ENCODE measurements around the gene BYSL. TPM values are rescaled to one million over a fixed set of nuclear protein-coding genes. Genes with fewer than 3 reads are reported as not detected.

The BYSL gene
- total and polyA plus RNA-seq, 9 of the 15 experiments (the other 6 are each of a cell fraction or from before 2014, with no cell fraction given) = 22.2 to 92.3 (median 53.4) TPM

DNA sequence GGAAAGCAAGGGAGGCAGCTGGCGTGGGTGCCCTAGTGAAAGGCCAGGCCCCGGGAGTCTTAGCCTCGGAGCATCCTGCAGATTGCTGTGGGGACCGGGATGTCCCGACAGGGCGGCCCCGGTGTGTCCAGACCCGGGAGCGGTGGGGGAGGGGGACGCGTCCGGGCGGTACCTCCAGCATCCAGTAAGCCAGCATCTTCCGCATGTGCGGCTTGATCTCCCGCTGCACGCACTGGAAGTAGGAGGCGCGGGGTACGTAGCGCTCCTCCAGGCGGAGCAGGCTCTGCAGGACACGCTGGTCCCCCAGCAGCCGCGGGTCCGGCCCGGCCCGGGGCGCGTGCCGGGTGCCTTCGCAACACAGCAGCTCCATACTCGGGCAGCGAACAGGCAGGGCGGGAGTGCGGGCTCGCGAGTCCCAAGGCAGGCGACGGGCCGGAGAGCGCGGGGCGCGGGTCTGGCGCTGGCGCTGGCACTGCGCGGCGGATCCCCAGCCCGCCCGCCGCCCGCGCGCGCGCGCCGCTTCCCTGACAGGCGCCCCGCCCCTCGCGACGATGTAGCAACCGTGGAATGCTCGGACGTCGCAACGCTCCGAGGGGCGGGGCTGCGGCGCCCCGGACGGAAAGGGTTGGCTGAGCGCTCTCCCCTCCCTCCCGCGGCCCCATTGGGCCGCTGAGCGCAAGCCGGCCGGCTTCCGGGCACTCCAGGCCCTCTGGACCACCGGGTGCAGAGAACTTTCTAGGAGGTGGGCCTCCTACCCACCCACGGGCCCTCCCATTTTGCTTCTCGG lies 20.2 kb downstream of the BYSL start, which contains the start of gene CCND3 (continued):
- 0 out of 2 replicates have a peak, but pooled peaks have one; percentile 23 for TF ChIP-seq ZNF830 (CRISPR knock-in tag; IDR thresholded peaks at IDR 0.05)
- 0 out of 2 replicates have a peak, but pooled peaks have one; percentile 24 for TF ChIP-seq ZEB2 (IDR thresholded peaks at IDR 0.05)
- TF ChIP-seq FUS (optimal IDR thresholded peaks at IDR 0.05; ENCODE audit: low read depth, low read length) = no peak
- no peak for TF ChIP-seq ZNF121 (CRISPR knock-in tag; conservative IDR thresholded peaks at IDR 0.05)
- TF ChIP-seq ZNF12 (CRISPR knock-in tag; IDR thresholded peaks at IDR 0.05) = peak; percentile 58
- TF ChIP-seq, protein P1, sequence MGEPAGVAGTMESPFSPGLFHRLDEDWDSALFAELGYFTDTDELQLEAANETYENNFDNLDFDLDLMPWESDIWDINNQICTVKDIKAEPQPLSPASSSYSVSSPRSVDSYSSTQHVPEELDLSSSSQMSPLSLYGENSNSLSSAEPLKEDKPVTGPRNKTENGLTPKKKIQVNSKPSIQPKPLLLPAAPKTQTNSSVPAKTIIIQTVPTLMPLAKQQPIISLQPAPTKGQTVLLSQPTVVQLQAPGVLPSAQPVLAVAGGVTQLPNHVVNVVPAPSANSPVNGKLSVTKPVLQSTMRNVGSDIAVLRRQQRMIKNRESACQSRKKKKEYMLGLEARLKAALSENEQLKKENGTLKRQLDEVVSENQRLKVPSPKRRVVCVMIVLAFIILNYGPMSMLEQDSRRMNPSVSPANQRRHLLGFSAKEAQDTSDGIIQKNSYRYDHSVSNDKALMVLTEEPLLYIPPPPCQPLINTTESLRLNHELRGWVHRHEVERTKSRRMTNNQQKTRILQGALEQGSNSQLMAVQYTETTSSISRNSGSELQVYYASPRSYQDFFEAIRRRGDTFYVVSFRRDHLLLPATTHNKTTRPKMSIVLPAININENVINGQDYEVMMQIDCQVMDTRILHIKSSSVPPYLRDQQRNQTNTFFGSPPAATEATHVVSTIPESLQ (CRISPR knock-in tag; IDR thresholded peaks at IDR 0.05) = peak; percentile 75; the same call in 1 of the 2 replicates
- peak in 1 of 2 experiments; percentile 80; a peak in 2 of 4 replicates for TF ChIP-seq HDAC1 (IDR thresholded peaks at IDR 0.05)
- 0 out of 2 replicates have a peak, but pooled peaks have one; percentile 49 for TF ChIP-seq SLC30A9 (CRISPR knock-in tag; IDR thresholded peaks at IDR 0.05)
- peak; percentile 75 for TF ChIP-seq POLR2G (IDR thresholded peaks at IDR 0.05; ENCODE audit: low read depth, low read length)
- no peak for TF ChIP-seq ELF4 (CRISPR knock-in tag; IDR thresholded peaks at IDR 0.05)
- TF ChIP-seq YY1 (IDR thresholded peaks at IDR 0.05; ENCODE audit: borderline replicate concordance in 1 of 3, control insufficient read depth in 1 of 3, extremely low read depth in 1 of 3, insufficient read depth in 3 of 3, insufficient read length in 1 of 3, insufficient replicate concordance in 2 of 3, low read depth in 1 of 3, low read length in 2 of 3) = peak in 1 of 3 experiments; percentile 25
- TF ChIP-seq UBTF (IDR thresholded peaks at IDR 0.05; ENCODE audit: borderline replicate concordance in 1 of 2, low read depth in 2 of 2, low read length in 2 of 2) = no peak; a peak in 1 of 4 replicates
- TF ChIP-seq ZNF57 (CRISPR knock-in tag; IDR thresholded peaks at IDR 0.05) = 0 out of 2 replicates have a peak, but pooled peaks have one; percentile 50
- TF ChIP-seq XRCC5 (IDR thresholded peaks at IDR 0.05; ENCODE audit: low read depth, low read length) = 0 out of 2 replicates have a peak, but pooled peaks have one; percentile 10
- TF ChIP-seq BHLHE40 (IDR thresholded peaks at IDR 0.05; ENCODE audit: low read length) = peak; percentile 31; the same call in 1 of the 2 replicates
- TF ChIP-seq, protein P2, sequence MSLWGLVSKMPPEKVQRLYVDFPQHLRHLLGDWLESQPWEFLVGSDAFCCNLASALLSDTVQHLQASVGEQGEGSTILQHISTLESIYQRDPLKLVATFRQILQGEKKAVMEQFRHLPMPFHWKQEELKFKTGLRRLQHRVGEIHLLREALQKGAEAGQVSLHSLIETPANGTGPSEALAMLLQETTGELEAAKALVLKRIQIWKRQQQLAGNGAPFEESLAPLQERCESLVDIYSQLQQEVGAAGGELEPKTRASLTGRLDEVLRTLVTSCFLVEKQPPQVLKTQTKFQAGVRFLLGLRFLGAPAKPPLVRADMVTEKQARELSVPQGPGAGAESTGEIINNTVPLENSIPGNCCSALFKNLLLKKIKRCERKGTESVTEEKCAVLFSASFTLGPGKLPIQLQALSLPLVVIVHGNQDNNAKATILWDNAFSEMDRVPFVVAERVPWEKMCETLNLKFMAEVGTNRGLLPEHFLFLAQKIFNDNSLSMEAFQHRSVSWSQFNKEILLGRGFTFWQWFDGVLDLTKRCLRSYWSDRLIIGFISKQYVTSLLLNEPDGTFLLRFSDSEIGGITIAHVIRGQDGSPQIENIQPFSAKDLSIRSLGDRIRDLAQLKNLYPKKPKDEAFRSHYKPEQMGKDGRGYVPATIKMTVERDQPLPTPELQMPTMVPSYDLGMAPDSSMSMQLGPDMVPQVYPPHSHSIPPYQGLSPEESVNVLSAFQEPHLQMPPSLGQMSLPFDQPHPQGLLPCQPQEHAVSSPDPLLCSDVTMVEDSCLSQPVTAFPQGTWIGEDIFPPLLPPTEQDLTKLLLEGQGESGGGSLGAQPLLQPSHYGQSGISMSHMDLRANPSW (CRISPR knock-in tag; IDR thresholded peaks at IDR 0.05) = peak; percentile 30; the same call in 1 of the 2 replicates
- TF ChIP-seq, protein P3, sequence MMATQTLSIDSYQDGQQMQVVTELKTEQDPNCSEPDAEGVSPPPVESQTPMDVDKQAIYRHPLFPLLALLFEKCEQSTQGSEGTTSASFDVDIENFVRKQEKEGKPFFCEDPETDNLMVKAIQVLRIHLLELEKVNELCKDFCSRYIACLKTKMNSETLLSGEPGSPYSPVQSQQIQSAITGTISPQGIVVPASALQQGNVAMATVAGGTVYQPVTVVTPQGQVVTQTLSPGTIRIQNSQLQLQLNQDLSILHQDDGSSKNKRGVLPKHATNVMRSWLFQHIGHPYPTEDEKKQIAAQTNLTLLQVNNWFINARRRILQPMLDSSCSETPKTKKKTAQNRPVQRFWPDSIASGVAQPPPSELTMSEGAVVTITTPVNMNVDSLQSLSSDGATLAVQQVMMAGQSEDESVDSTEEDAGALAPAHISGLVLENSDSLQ (IDR thresholded peaks at IDR 0.05) = peak; percentile 11; the same call in 1 of the 2 replicates
- peak; percentile 43 for TF ChIP-seq ETV5 (CRISPR knock-in tag; IDR thresholded peaks at IDR 0.05; ENCODE audit: low read depth)
- peak; percentile 70 for TF ChIP-seq POLR2A (conservative IDR thresholded peaks at IDR 0.05)
